Ovary (tissue), 3 donors: Measurements from ENCODE around the gene CDH23.

Source experiments
- EP300 ChIP-seq: sonication (generic); formaldehyde crosslinking; IDR thresholded peaks from one replicate; pipeline ENCODE4 v1.6.1; 2017; ENCODE audit warnings: antibody characterized with exemption
- POLR2A ChIP-seq: fragments of 450-650 bp; IDR thresholded peaks from one replicate; pipeline ENCODE4 v1.6.1; 2017; ENCODE audit warnings: antibody characterized with exemption, mild to moderate bottlenecking, moderate library complexity
- TF ChIP-seq, protein P1 (sequence below), 3 donors: fragments of 450-650 bp in 2 of 3; fragments of 200-600 bp in 1 of 3; IDR thresholded peaks; one replicate each; pipeline versions ENCODE4 v1.5.1 to v1.8.0; 2016 to 2022; ENCODE audit warnings: antibody characterized with exemption in 3 of 3, mild to moderate bottlenecking in 1 of 3
- donor health status: DM: no; HTN: no; CAD: no.

DNA sequence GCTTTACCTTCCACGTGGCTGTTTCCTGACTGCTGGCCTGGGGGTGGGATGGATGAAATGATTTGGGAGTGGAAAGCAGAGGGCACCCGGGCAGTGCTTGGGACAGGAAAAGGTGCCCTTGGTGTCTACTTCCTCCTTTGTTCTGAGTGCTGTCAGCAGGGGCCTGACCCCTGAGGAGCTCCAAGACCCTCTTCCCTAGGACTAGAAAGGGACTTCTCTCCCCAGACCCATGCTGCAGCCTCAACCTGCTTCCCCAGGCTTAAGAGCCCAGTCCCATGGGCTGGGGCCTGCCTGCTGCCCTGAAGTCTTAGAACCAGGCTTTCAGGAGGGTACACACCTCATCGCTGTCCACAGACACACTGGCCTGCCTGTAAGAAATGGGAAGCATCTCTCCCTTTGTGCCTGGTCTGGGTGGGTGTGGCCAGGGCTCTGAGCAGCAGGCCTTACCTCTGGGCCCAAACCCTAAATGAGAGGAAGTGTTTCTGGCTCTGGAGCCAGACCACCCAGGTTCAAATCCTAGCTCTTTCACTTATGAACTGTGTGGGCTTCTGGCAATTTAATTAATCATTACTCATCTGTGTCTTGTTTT is 12.9 kb downstream of the CDH23 start:
- TF ChIP-seq, protein P1, sequence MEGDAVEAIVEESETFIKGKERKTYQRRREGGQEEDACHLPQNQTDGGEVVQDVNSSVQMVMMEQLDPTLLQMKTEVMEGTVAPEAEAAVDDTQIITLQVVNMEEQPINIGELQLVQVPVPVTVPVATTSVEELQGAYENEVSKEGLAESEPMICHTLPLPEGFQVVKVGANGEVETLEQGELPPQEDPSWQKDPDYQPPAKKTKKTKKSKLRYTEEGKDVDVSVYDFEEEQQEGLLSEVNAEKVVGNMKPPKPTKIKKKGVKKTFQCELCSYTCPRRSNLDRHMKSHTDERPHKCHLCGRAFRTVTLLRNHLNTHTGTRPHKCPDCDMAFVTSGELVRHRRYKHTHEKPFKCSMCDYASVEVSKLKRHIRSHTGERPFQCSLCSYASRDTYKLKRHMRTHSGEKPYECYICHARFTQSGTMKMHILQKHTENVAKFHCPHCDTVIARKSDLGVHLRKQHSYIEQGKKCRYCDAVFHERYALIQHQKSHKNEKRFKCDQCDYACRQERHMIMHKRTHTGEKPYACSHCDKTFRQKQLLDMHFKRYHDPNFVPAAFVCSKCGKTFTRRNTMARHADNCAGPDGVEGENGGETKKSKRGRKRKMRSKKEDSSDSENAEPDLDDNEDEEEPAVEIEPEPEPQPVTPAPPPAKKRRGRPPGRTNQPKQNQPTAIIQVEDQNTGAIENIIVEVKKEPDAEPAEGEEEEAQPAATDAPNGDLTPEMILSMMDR (IDR thresholded peaks at IDR 0.05), result no peak
- TF ChIP-seq POLR2A, result no peak
- TF ChIP-seq EP300, result no peak
